Lower leg skin (tissue), 4 donors: ENCODE results near the gene IFNA4. TPM values are rescaled to one million over a fixed set of nuclear protein-coding genes. Genes with fewer than 3 reads are reported as not detected.
"Not testable (repeated sequence)": the region's sequence is repeated elsewhere in the genome, so short reads cannot be mapped to it uniquely, and the experiment has no call there.

Experiments used
- DNase-seq, 2 donors: peaks; one replicate each; pipeline ENCODE4 v3.0.0-alpha.2; 2019; ENCODE audit warnings: low spot score in 2 of 2
- H3K4me3 ChIP-seq: fragments of 200-600 bp; sonication (generic); 2 replicates; pipeline ENCODE4 v1.5.1; 2017; ENCODE audit warnings: mild to moderate bottlenecking, low read depth; ENCODE audit not compliant: poor library complexity, severe bottlenecking
- POLR2A ChIP-seq, 2 donors: fragments of 450-650 bp; IDR thresholded peaks; one replicate each; pipeline ENCODE4 v1.6.1; 2016 to 2017; ENCODE audit warnings: antibody characterized with exemption in 2 of 2, mild to moderate bottlenecking in 1 of 2, moderate library complexity in 1 of 2
- WGBS, 2 donors: methylation state at CpG; one replicate each; pipeline ENCODE4 v1.1.5; 2018; 5-methylcytosine and 5-hydroxymethylcytosine counted together
- intact Hi-C: fragments of 100-400 bp; cut with DNase I; formaldehyde crosslinking; loops from one replicate; pipeline ENCODE4 v1.15.0; 2023; ENCODE audit warnings: low total_unique reads
- total RNA-seq, 4 donors: library from RNA; depleted of rRNA; stranded (reverse); fragments of >200 nt; gene quantifications; one replicate each; pipeline ENCODE4 v1.1.0, GENCODE V29; 2016
- TF ChIP-seq, protein P1 (sequence below), 3 donors: fragments of 450-650 bp; IDR thresholded peaks; one replicate each; pipeline ENCODE4 v1.5.1; 2016; ENCODE audit warnings: antibody characterized with exemption in 3 of 3, mild to moderate bottlenecking in 3 of 3, moderate library complexity in 2 of 3

The IFNA4 gene
- total RNA-seq, 4 donors from 2014 or later, result not detected

GRCh38 chr9:21172156-21172555, 15.2 kb downstream of the IFNA4 start:
- H3K4me3 ChIP-seq, result no peak overlapping the region
- no peak for DNase-seq
- intact Hi-C loops, result no loop called here
- WGBS, 2 donors, result 81 to 87% methylated on average over 3 of the region's 3 CpGs
- no peak for TF ChIP-seq POLR2A (IDR thresholded peaks at IDR 0.05)
- TF ChIP-seq, protein P1, sequence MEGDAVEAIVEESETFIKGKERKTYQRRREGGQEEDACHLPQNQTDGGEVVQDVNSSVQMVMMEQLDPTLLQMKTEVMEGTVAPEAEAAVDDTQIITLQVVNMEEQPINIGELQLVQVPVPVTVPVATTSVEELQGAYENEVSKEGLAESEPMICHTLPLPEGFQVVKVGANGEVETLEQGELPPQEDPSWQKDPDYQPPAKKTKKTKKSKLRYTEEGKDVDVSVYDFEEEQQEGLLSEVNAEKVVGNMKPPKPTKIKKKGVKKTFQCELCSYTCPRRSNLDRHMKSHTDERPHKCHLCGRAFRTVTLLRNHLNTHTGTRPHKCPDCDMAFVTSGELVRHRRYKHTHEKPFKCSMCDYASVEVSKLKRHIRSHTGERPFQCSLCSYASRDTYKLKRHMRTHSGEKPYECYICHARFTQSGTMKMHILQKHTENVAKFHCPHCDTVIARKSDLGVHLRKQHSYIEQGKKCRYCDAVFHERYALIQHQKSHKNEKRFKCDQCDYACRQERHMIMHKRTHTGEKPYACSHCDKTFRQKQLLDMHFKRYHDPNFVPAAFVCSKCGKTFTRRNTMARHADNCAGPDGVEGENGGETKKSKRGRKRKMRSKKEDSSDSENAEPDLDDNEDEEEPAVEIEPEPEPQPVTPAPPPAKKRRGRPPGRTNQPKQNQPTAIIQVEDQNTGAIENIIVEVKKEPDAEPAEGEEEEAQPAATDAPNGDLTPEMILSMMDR (IDR thresholded peaks at IDR 0.05), result no peak

DNA sequence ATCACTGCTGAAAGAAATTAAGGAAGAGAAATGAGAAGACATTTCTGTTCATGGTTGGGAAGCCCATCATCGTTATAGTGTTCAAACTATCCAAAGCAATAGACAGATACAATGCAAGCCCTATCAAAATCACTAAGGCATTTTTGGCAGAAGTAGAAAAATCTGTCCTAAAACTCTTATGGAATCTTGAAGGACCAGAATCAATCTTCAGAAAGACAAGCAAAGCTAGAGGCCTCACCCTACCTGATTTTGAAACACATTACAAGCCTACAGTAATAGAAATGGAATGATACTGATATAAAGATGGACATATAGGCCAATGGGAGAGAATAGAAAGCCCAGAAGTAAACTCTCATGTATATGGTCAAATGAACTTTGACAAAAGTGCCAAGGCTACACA, 16.0 kb downstream of the IFNA4 start:
- TF ChIP-seq, protein P1 (IDR thresholded peaks at IDR 0.05), result no peak
- no peak for TF ChIP-seq POLR2A (IDR thresholded peaks at IDR 0.05)
- 69 to 85% methylated on average over 1 of the region's 1 CpG for WGBS, 2 donors
- intact Hi-C loops, result no loop called here
- no peak for DNase-seq
- no peak overlapping the region for H3K4me3 ChIP-seq

DNA sequence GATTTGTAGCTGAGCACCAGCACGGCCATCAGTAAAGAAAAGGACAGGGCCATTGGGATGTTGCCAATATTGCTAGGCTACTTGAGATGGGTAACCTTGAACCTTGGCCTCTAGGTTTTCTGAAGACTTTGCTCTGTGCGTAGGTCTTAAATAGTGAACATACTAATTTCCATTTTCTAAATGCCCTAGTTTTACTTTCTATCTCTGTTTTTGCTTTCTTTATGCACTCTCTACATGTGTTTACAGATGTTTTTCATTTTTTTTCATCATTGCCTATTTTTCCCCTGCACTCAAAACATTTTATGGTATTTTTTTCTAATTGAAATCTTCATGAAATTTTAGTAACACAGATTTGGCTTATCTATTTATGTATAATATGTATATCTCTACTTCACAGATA, 20.8 kb downstream of the IFNA4 start, which contains the start of gene IFNA21:
TSS of gene IFNA21 (minus strand) at position 101 of the 400 bp plus-strand sequence. CDS start at position 53, 48 bp downstream.
- intact Hi-C loops, DNase-seq, H3K4me3 ChIP-seq: not testable (repeated sequence)
- WGBS, 2 donors, result 89 to 90% methylated on average over 2 of the region's 2 CpGs

DNA sequence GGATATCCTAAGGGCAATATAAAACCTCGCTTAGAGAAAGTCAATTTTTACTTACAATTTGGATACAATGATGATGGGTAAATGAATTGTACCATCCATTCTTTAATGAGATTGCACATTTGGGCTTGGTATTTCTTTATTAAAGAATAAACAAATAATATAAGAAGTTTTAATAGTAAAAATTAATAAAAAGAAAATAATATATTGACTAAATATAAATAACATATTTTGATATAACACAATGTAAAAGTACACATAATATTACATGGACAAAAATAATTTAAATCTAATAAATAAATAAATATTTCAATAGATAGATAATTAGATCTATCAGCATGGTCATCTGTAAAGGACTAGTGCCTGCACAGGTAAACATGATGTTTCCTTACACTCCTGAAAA, 21.9 kb downstream of the IFNA4 start:
- intact Hi-C loops, result no loop called here
- no peak for DNase-seq
- no peak for TF ChIP-seq POLR2A (IDR thresholded peaks at IDR 0.05)
- TF ChIP-seq, protein P1 (IDR thresholded peaks at IDR 0.05), result no peak
- H3K4me3 ChIP-seq, result no peak overlapping the region
- WGBS, 2 donors, result 72 to 82% methylated on average over 1 of the region's 1 CpG

DNA sequence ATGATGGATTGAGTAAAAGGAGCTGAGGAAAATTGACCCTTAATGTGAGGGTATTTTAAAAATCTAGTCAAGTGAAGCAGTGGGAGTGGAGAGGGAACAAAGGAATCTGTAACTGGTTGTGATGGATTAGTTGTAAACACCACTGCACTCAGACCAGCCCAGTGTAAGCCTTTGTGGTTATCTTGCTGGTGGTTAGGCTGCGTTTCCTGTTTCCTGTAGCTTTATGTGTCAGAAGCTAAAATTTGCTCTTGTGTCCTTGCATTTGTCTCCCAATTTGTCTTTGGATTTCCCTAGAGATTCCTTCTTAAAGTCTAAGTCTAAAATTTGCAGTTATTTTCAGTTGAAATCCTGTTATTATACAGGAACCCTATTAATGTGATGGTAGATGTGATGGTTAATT, 27.2 kb downstream of the IFNA4 start:
- TF ChIP-seq POLR2A (IDR thresholded peaks at IDR 0.05), result no peak
- TF ChIP-seq, protein P1 (IDR thresholded peaks at IDR 0.05), result no peak
- DNase-seq, result no peak
- WGBS, 2 donors, result 28 to 30% methylated on average over 1 of the region's 1 CpG

GRCh38 chr9:21155501-21155900, 31.9 kb downstream of the IFNA4 start:
- no peak for TF ChIP-seq POLR2A (IDR thresholded peaks at IDR 0.05)
- TF ChIP-seq, protein P1 (IDR thresholded peaks at IDR 0.05), result no peak
- 60 to 70% methylated on average over 2 of the region's 2 CpGs for WGBS, 2 donors
- intact Hi-C loops, result no loop called here

More for the DNA sequence above, 27.2 kb downstream of the IFNA4 start:
- intact Hi-C loops, result no loop called here
- no peak overlapping the region for H3K4me3 ChIP-seq

More at GRCh38 chr9:21155501-21155900, 31.9 kb downstream of the IFNA4 start:
- DNase-seq, result no peak
- no peak overlapping the region for H3K4me3 ChIP-seq
